Activated T-helper 17 cell treated with anti-CD3 and anti-CD28 coated beads, Interleukin-2, amount 50 U/mL, for 72 hours (primary cell): ENCODE results near the gene ARHGAP15. TPM values are rescaled to one million over a fixed set of nuclear protein-coding genes. Genes with fewer than 3 reads are reported as not detected.

ENCODE experiments used
- ATAC-seq: fragments of 150-1000 bp; cut with Tn5 transposase; replicated peaks from 2 replicates; pipeline ENCODE4 v1.10.0; 2021; ENCODE audit warnings: mild to moderate bottlenecking, moderate library complexity
- H3K27ac Mint-ChIP-seq: one replicate; pipeline ENCODE4 v1.8.0; 2022; ENCODE audit warnings: mixed read lengths
- H3K27me3 Mint-ChIP-seq: one replicate; pipeline ENCODE4 v1.8.0; 2022; ENCODE audit warnings: mixed read lengths
- H3K36me3 Mint-ChIP-seq: one replicate; pipeline ENCODE4 v1.8.0; 2022; ENCODE audit warnings: low read depth, mild to moderate bottlenecking, mixed read lengths
- H3K4me1 Mint-ChIP-seq: one replicate; pipeline ENCODE4 v1.8.0; 2022; ENCODE audit warnings: mixed read lengths
- H3K4me3 Mint-ChIP-seq: one replicate; pipeline ENCODE4 v1.8.0; 2022; ENCODE audit warnings: mild to moderate bottlenecking, mixed read lengths
- H3K9me3 Mint-ChIP-seq: one replicate; pipeline ENCODE4 v1.8.0; 2022; ENCODE audit warnings: mixed read lengths
- total RNA-seq, 2 donors: library from RNA; stranded (reverse); gene quantifications; one replicate each; pipeline ENCODE4 v1.2.3, GENCODE V29; 2022

ARHGAP15 gene
- total RNA-seq, 2 donors from 2014 or later, result 93.3 to 98.3 TPM

- ATAC-seq, result no peak
These were observed 192.8 kb downstream of the ARHGAP15 start for GRCh38 chr2:143321994-143322393.

GRCh38 chr2:143329288-143329687 is 200.1 kb downstream of the ARHGAP15 start:
- no peak for ATAC-seq
- Mint-ChIP-seq H3K27me3 (no peaks in the 10 kb centered on the region), H3K4me1 (peaks cover 21% of the 10 kb centered on the region), H3K4me3 (no peak overlapping the region), H3K9me3 (no peaks in the 10 kb centered on the region), H3K27ac (no peak overlapping the region), H3K36me3 (peaks cover 17% of the 10 kb centered on the region)

More at GRCh38 chr2:143321994-143322393, 192.8 kb downstream of the ARHGAP15 start:
- Mint-ChIP-seq H3K4me1 (peaks cover 40% of the 10 kb centered on the region), H3K36me3 (peaks cover 46% of the 10 kb centered on the region), H3K9me3 (no peaks in the 10 kb centered on the region), H3K27ac (peak overlapping the region; percentile 69), H3K4me3 (no peak overlapping the region), H3K27me3 (no peaks in the 10 kb centered on the region)

GRCh38 chr2:143333168-143333791 is 204.1 kb downstream of the ARHGAP15 start:
- H3K27me3 Mint-ChIP-seq, result no peaks in the 10 kb centered on the region
- peaks cover 29% of the 10 kb centered on the region for H3K4me1 Mint-ChIP-seq
- H3K9me3 Mint-ChIP-seq, result peaks cover 3% of the 10 kb centered on the region
- peak overlapping the region; percentile 19 for H3K4me3 Mint-ChIP-seq
- peaks cover 16% of the 10 kb centered on the region for H3K36me3 Mint-ChIP-seq
- no peak overlapping the region for H3K27ac Mint-ChIP-seq
- ATAC-seq, result no peak

DNA sequence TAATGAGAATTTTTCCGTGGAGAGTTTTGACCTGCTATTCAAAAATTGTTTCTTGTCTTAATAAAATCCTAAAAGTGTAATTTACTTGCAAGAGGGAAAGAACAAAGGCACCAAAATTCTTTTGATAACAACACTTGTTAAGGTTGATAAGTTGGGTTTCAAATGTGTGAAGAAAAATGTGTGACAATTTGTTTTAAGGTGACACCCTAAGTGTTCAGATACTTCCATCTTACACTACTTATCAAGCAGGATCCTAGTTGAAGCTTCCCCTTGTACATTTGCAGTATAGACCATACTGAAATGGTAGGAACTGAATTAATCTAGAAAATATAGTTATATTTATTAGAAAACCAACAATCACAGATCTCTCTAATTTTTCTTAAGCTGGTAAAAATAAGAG is 204.6 kb downstream of the ARHGAP15 start:
- no peak for ATAC-seq
- H3K27ac Mint-ChIP-seq, result no peak overlapping the region
- no peak overlapping the region for H3K4me3 Mint-ChIP-seq
- peaks cover 3% of the 10 kb centered on the region for H3K9me3 Mint-ChIP-seq
- H3K36me3 Mint-ChIP-seq, result peaks cover 16% of the 10 kb centered on the region
- H3K27me3 Mint-ChIP-seq, result no peaks in the 10 kb centered on the region
- H3K4me1 Mint-ChIP-seq, result peaks cover 29% of the 10 kb centered on the region

DNA sequence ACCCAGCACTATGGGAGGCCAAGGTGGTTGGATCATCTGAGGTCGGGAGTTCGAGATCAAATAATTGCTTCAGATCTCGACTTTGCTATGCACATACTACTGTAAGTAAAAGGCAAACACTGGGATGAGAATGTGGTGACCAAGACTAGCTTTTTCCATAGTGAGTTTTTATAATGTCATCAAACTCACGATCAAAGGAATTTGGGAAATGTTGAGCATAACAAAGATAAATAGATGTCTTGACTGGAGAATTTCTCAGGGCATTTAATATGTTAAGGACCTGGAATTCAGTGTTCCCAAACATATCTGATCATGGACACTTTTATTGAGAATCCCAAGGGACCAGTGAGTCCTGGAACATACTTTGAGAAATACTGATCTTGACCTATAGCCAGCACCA is 205.6 kb downstream of the ARHGAP15 start:
- ATAC-seq, result no peak
- Mint-ChIP-seq H3K27ac (no peak overlapping the region), H3K9me3 (peaks cover 3% of the 10 kb centered on the region), H3K4me3 (no peak overlapping the region), H3K4me1 (peaks cover 39% of the 10 kb centered on the region), H3K36me3 (peaks cover 17% of the 10 kb centered on the region), H3K27me3 (no peaks in the 10 kb centered on the region)

DNA sequence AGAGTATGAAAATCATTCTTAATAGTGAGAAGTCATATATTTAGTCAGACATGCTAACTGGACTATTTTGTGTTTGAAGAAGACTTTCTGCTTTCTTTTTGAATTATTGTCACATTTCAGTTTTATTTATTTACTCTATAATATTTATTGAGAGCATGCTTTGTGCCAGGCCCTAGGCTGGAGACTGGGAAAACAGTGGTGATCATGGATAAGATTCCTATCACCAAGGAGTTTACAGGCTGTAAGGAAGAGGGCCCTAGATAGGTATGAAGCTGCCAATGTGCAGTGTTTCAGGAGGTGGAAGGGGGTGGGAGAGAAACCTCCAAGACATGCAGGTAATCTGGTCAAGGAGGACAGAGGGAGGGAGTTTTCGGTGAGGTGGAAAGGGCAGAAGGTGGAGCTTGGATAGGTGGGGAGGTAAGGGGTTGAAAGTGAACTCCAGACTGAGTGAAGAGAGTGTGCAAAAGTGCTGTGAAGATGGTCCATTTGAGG is 207.5 kb downstream of the ARHGAP15 start:
- ATAC-seq, result no peak
- Mint-ChIP-seq H3K4me1 (peaks cover 48% of the 10 kb centered on the region), H3K27me3 (no peaks in the 10 kb centered on the region), H3K9me3 (peaks cover 3% of the 10 kb centered on the region), H3K27ac (peak overlapping the region; percentile 73), H3K4me3 (no peak overlapping the region), H3K36me3 (peaks cover 17% of the 10 kb centered on the region)

DNA sequence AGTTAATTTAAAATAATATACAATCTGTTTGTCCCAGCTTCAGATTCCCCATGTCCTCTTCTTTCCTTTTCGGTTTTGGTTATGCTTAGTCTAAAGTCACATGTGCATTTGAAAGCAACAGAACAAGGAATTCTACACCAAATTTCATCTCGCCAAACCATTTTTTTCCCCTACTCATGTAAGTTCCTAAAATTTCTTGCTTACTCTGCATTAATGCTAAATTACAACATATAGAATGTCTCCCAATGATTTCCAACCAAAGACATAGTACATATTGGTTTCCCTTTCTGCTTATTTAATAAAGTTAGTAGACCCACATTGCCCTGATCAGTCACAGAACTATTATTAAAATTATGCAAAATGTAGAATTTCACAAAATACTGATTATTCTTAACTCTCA is 212.3 kb downstream of the ARHGAP15 start:
- Mint-ChIP-seq H3K4me3 (no peak overlapping the region), H3K4me1 (peaks cover 56% of the 10 kb centered on the region), H3K27me3 (no peaks in the 10 kb centered on the region), H3K9me3 (peaks cover 3% of the 10 kb centered on the region), H3K36me3 (peaks cover 18% of the 10 kb centered on the region), H3K27ac (no peak overlapping the region)
- ATAC-seq, result no peak

DNA sequence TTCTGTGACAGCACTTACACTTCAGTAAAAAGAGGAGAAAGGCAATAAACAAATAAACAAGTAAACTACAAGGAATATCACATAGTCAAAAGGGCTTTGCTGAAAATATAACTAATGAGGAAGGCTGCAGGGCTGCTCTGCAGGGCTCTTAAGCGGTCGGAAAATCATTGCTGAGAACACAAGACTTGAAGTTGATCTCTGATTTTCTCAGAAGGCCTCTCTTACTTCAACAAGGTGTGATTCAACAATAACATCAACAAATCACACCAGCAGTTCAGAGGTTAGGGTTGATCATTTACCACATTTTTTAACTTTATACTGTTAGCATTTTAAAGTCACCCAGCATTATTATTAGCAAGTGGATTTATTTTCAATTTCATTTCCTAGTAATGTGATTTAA is 215.6 kb downstream of the ARHGAP15 start:
- Mint-ChIP-seq H3K27ac (peak overlapping the region; percentile 61), H3K27me3 (no peaks in the 10 kb centered on the region), H3K36me3 (peaks cover 20% of the 10 kb centered on the region), H3K4me3 (no peak overlapping the region), H3K4me1 (peaks cover 41% of the 10 kb centered on the region), H3K9me3 (no peaks in the 10 kb centered on the region)
- ATAC-seq, result no peak

DNA sequence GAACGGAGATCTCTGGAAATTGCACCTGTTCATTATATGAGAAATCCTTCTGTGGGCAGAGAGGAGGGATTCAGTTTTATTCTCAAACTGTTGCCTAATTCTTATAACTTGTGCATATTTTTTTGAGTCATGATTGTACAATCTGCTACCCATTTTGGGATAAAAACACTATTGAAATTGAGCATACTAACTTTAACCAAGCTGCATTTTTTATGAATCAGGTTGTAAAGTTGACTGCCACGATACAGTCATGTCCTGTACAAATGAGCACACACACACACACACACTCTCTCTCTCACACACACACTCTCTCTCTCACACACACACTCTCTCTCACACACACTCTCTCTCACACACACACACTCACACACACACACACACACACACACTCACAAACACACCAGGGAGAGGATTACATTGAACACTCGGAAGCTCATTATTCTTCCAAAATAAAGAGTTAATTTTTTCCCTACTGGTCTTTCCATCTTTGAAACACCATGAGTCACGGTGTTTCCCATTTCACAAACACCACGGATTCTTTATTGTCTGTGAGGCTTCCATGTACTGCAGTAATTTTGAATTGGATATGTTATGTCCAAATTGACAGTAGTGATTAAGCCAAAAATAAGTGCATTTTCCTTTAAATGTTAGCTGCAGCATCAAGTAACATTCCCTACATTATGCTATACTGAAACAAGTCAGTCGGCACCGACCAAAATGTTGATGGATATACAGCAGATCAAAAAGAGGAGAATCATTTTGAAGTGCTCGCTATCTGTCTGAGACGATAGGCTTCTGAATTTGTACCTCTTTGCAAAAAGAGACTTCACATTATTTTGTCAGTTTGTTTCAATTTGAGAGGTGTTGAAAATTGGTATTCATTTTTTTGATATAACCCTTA is 216.9 kb downstream of the ARHGAP15 start:
- H3K4me1 Mint-ChIP-seq, result peaks cover 32% of the 10 kb centered on the region
- H3K27ac Mint-ChIP-seq, result no peak overlapping the region
- H3K4me3 Mint-ChIP-seq, result no peak overlapping the region
- ATAC-seq, result no peak
- no peaks in the 10 kb centered on the region for H3K27me3 Mint-ChIP-seq
- peaks cover 14% of the 10 kb centered on the region for H3K36me3 Mint-ChIP-seq
- no peaks in the 10 kb centered on the region for H3K9me3 Mint-ChIP-seq

- peaks cover 26% of the 10 kb centered on the region for H3K4me1 Mint-ChIP-seq
- no peaks in the 10 kb centered on the region for H3K9me3 Mint-ChIP-seq
- H3K27me3 Mint-ChIP-seq, result no peaks in the 10 kb centered on the region
- no peak for ATAC-seq
- no peak overlapping the region for H3K27ac Mint-ChIP-seq
- H3K4me3 Mint-ChIP-seq, result no peak overlapping the region
- H3K36me3 Mint-ChIP-seq, result peaks cover 14% of the 10 kb centered on the region
These were observed 218.1 kb downstream of the ARHGAP15 start for GRCh38 chr2:143347271-143347695.

GRCh38 chr2:143347901-143348414 is 218.7 kb downstream of the ARHGAP15 start:
- Mint-ChIP-seq H3K27ac (no peak overlapping the region), H3K4me1 (peaks cover 24% of the 10 kb centered on the region), H3K27me3 (no peaks in the 10 kb centered on the region), H3K9me3 (no peaks in the 10 kb centered on the region), H3K4me3 (no peak overlapping the region), H3K36me3 (peaks cover 14% of the 10 kb centered on the region)
- no peak for ATAC-seq

- no peak for ATAC-seq
- Mint-ChIP-seq H3K4me3 (no peak overlapping the region), H3K27ac (no peak overlapping the region), H3K27me3 (no peaks in the 10 kb centered on the region), H3K9me3 (no peaks in the 10 kb centered on the region), H3K36me3 (peaks cover 8% of the 10 kb centered on the region), H3K4me1 (peaks cover 11% of the 10 kb centered on the region)
These were observed 225.0 kb downstream of the ARHGAP15 start for GRCh38 chr2:143354050-143354750.

DNA sequence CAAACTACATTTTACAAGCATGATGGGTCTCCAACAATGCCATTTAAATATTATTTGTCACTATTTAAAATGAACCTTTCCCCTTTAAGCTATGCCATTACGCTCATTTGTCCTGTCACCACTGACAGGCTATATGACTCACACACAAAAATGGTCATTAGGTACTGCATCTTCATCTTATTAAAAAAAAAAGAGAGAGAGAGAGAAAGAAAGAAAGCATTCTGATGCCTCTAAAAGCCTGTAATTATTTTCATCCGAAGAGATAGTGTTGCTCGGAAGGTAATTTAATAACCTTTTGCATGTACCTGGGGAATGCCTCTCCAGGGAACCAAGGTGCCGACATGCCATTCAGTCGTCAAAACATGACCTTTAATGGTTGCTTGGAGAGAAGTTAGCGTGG is 226.7 kb downstream of the ARHGAP15 start:
- H3K36me3 Mint-ChIP-seq, result peaks cover 14% of the 10 kb centered on the region

DNA sequence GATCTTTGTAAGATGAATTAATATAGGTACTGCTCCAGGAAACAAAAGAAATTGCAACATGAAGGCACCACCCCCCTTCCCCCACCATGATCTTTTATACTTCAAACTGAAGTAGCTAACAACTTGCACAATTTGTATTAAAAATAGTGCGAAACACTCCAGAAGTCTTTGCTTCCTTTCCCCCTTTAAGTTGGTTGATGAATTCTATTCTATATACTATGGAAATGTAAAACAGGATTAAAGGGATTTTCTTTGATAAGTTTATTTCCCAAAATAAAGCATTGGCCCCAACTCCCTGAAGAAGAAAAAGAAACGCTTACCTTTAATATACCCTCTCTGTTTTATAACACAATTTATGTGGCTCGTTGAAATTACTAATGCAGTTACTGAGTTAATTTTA is 227.1 kb downstream of the ARHGAP15 start:
- Mint-ChIP-seq H3K9me3 (no peaks in the 10 kb centered on the region), H3K27me3 (no peaks in the 10 kb centered on the region), H3K27ac (no peak overlapping the region), H3K36me3 (peaks cover 14% of the 10 kb centered on the region), H3K4me3 (no peak overlapping the region), H3K4me1 (peaks cover 19% of the 10 kb centered on the region)
- ATAC-seq, result no peak

More for the DNA sequence above, 226.7 kb downstream of the ARHGAP15 start:
- H3K27ac Mint-ChIP-seq, result no peak overlapping the region
- no peak for ATAC-seq
- H3K9me3 Mint-ChIP-seq, result no peaks in the 10 kb centered on the region
- no peak overlapping the region for H3K4me3 Mint-ChIP-seq
- H3K4me1 Mint-ChIP-seq, result peaks cover 19% of the 10 kb centered on the region
- no peaks in the 10 kb centered on the region for H3K27me3 Mint-ChIP-seq
